ENCODE measurements around the gene PKD1L1.

DNA sequence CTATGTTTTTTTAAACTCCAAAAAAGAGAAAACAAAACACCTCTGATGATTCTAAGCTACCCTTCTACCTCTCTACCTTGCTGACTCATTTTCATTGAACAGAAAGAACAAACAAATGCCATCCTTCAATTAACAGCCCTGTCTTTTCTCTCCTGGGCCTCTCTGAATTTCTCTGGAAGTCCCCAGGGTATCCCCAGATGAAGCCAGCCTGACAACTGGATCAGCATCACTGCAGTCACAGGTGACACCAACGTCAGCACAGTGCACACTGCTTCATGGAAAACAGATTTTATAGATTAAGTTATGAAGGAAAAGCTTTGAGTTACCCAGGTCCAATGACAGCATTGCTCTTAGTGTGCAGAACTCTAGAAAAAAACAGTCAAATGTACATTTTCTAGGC is 25.5 kb upstream of the PKD1L1 start:
- TF ChIP-seq POLR2A (IDR thresholded peaks at IDR 0.05) (no peak), EP300 (IDR thresholded peaks at IDR 0.05) (no peak)
- TF ChIP-seq, protein P1, sequence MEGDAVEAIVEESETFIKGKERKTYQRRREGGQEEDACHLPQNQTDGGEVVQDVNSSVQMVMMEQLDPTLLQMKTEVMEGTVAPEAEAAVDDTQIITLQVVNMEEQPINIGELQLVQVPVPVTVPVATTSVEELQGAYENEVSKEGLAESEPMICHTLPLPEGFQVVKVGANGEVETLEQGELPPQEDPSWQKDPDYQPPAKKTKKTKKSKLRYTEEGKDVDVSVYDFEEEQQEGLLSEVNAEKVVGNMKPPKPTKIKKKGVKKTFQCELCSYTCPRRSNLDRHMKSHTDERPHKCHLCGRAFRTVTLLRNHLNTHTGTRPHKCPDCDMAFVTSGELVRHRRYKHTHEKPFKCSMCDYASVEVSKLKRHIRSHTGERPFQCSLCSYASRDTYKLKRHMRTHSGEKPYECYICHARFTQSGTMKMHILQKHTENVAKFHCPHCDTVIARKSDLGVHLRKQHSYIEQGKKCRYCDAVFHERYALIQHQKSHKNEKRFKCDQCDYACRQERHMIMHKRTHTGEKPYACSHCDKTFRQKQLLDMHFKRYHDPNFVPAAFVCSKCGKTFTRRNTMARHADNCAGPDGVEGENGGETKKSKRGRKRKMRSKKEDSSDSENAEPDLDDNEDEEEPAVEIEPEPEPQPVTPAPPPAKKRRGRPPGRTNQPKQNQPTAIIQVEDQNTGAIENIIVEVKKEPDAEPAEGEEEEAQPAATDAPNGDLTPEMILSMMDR (IDR thresholded peaks at IDR 0.05), result no peak
